ENCODE data around the gene PCDHGA11. TPM values are rescaled to one million over a fixed set of nuclear protein-coding genes. Genes with fewer than 3 reads are reported as not detected.

Gene PCDHGA11
- total and polyA plus RNA-seq, 9 of the 15 experiments (the other 6 are each of a cell fraction or from before 2014, with no cell fraction given) = 0.04 to 0.07 (median 0.04) TPM; not detected in 4

GRCh38 chr5:141403387-141403786 is 17.5 kb upstream of the PCDHGA11 start:
- CTCF ChIA-PET (ENCODE audit: low intra/inter-chr PET ratio) = interaction anchor here (2.1 kb wide), 1 partner anchor 161 kb away, joined by 10 read pairs; no protein-coding TSS in a partner anchor
- Histone ChIP-seq H3K9ac (ENCODE audit: insufficient read depth in 1 of 2, low read depth in 2 of 2, low read length in 2 of 2) (no peak overlapping the region), H3K4me2 (ENCODE audit: insufficient read depth, low read length) (no peak overlapping the region), H3K9me3 (replicated peaks; ENCODE audit: control insufficient read depth, insufficient read depth, low read depth, low read length) (peaks cover 2% of the 10 kb centered on the region; the same call in 1 of the 2 replicates), H3K4me3 (no peak overlapping the region), H3K79me2 (ENCODE audit: control insufficient read depth, insufficient read depth, low read length) (no peaks in the 10 kb centered on the region), H3K27ac (ENCODE audit: extremely low read depth, low read depth, low read length) (no peak overlapping the region), H3K27me3 (ENCODE audit: control insufficient read depth in 2 of 2, insufficient read depth in 2 of 2, low read length in 2 of 2) (peaks cover 3 to 30% of the 10 kb centered on the region in 2 experiments; a peak in 3 of 5 replicates), H4K20me1 (replicated peaks; ENCODE audit: control insufficient read depth, insufficient read depth, low read length) (no peaks in the 10 kb centered on the region), H2AFZ (ENCODE audit: low read depth, low read length) (no peak overlapping the region), H3K4me1 (replicated peaks in 1 of 2; ENCODE audit: control insufficient read depth in 2 of 2, insufficient read depth in 2 of 2, low read length in 2 of 2) (peaks cover 0 to 12% of the 10 kb centered on the region in 2 experiments; a peak in 3 of 5 replicates), H3K36me3 (ENCODE audit: control insufficient read depth, insufficient read depth, low read length) (no peaks in the 10 kb centered on the region), H3K9me1 (ENCODE audit: control insufficient read depth, insufficient read depth, low read length) (no peaks in the 10 kb centered on the region)
- peak; percentile 34; the same call in 1 of the 3 replicates for ATAC-seq
- 1% methylated on average over 20 of the region's 22 CpGs for WGBS (ENCODE audit: insufficient coverage, low coverage, missing lambda C conversion rate)
- FAIRE-seq = no peak
- in situ Hi-C loops (cut with MboI) = no loop called here
- intact Hi-C loops (cut with micrococcal nuclease) = no loop called here
- no TSS peak for BruUV-seq (replicated peaks)
- DNase-seq (ENCODE audit: extremely low read depth in 1 of 4, low spot score in 3 of 4) = no peak
- POLR2A ChIA-PET = no interaction called here
- TF ChIP-seq ZNF785 (CRISPR knock-in tag; IDR thresholded peaks at IDR 0.05) (no peak), VEZF1 (CRISPR knock-in tag; IDR thresholded peaks at IDR 0.05) (no peak), ZFP30 (CRISPR knock-in tag; IDR thresholded peaks at IDR 0.05; ENCODE audit: borderline replicate concordance) (no peak), NCOA2 (IDR thresholded peaks at IDR 0.05; ENCODE audit: partially characterized antibody in 2 of 2) (no peak), BACH1 (tag; IDR thresholded peaks at IDR 0.05) (no peak), SMAD2 (IDR thresholded peaks at IDR 0.05; ENCODE audit: low read depth, low read length) (no peak), CAMTA2 (CRISPR knock-in tag; conservative IDR thresholded peaks at IDR 0.05) (no peak), ZKSCAN3 (CRISPR knock-in tag; IDR thresholded peaks at IDR 0.05) (no peak), ETV1 (tag; conservative IDR thresholded peaks at IDR 0.05; ENCODE audit: low read depth) (no peak)
- TF ChIP-seq, protein P1, sequence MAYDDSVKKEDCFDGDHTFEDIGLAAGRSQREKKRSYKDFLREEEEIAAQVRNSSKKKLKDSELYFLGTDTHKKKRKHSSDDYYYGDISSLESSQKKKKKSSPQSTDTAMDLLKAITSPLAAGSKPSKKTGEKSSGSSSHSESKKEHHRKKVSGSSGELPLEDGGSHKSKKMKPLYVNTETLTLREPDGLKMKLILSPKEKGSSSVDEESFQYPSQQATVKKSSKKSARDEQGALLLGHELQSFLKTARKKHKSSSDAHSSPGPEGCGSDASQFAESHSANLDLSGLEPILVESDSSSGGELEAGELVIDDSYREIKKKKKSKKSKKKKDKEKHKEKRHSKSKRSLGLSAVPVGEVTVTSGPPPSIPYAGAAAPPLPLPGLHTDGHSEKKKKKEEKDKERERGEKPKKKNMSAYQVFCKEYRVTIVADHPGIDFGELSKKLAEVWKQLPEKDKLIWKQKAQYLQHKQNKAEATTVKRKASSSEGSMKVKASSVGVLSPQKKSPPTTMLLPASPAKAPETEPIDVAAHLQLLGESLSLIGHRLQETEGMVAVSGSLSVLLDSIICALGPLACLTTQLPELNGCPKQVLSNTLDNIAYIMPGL (CRISPR knock-in tag; IDR thresholded peaks at IDR 0.05) = no peak
- TF ChIP-seq, protein P2, sequence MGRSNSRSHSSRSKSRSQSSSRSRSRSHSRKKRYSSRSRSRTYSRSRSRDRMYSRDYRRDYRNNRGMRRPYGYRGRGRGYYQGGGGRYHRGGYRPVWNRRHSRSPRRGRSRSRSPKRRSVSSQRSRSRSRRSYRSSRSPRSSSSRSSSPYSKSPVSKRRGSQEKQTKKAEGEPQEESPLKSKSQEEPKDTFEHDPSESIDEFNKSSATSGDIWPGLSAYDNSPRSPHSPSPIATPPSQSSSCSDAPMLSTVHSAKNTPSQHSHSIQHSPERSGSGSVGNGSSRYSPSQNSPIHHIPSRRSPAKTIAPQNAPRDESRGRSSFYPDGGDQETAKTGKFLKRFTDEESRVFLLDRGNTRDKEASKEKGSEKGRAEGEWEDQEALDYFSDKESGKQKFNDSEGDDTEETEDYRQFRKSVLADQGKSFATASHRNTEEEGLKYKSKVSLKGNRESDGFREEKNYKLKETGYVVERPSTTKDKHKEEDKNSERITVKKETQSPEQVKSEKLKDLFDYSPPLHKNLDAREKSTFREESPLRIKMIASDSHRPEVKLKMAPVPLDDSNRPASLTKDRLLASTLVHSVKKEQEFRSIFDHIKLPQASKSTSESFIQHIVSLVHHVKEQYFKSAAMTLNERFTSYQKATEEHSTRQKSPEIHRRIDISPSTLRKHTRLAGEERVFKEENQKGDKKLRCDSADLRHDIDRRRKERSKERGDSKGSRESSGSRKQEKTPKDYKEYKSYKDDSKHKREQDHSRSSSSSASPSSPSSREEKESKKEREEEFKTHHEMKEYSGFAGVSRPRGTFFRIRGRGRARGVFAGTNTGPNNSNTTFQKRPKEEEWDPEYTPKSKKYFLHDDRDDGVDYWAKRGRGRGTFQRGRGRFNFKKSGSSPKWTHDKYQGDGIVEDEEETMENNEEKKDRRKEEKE (IDR thresholded peaks at IDR 0.05; ENCODE audit: borderline replicate concordance in 1 of 2, control insufficient read depth in 1 of 2, low read depth in 2 of 2, low read length in 1 of 2) = no peak
- TF ChIP-seq, protein P3, sequence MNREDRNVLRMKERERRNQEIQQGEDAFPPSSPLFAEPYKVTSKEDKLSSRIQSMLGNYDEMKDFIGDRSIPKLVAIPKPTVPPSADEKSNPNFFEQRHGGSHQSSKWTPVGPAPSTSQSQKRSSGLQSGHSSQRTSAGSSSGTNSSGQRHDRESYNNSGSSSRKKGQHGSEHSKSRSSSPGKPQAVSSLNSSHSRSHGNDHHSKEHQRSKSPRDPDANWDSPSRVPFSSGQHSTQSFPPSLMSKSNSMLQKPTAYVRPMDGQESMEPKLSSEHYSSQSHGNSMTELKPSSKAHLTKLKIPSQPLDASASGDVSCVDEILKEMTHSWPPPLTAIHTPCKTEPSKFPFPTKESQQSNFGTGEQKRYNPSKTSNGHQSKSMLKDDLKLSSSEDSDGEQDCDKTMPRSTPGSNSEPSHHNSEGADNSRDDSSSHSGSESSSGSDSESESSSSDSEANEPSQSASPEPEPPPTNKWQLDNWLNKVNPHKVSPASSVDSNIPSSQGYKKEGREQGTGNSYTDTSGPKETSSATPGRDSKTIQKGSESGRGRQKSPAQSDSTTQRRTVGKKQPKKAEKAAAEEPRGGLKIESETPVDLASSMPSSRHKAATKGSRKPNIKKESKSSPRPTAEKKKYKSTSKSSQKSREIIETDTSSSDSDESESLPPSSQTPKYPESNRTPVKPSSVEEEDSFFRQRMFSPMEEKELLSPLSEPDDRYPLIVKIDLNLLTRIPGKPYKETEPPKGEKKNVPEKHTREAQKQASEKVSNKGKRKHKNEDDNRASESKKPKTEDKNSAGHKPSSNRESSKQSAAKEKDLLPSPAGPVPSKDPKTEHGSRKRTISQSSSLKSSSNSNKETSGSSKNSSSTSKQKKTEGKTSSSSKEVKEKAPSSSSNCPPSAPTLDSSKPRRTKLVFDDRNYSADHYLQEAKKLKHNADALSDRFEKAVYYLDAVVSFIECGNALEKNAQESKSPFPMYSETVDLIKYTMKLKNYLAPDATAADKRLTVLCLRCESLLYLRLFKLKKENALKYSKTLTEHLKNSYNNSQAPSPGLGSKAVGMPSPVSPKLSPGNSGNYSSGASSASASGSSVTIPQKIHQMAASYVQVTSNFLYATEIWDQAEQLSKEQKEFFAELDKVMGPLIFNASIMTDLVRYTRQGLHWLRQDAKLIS (CRISPR knock-in tag; IDR thresholded peaks at IDR 0.05) = no peak
